Endothelial cell of umbilical vein (primary cell): ENCODE measurements around the gene MAEA. TPM values are rescaled to one million over a fixed set of nuclear protein-coding genes. Genes with fewer than 3 reads are reported as not detected.

Experiments
- BruUV-seq: library from RNA; stranded (reverse); fragments of 400-500 nt; replicated peaks from 2 replicates; lab custom pipeline; 2021; lab: Mats Ljungman, UMichigan
- CTCF ChIA-PET: fragments of 300-600, 350-600 bp; sonication (Branson Sonifier 250); formaldehyde crosslinking; loops from one replicate; lab custom pipeline; 2021; ENCODE audit warnings: antibody characterized with exemption, inconsistent platforms; lab: Charles Lee
- POLR2A ChIA-PET: fragments of 300-600, 350-600 bp; sonication (Branson Sonifier 250); formaldehyde crosslinking; loops from one replicate; lab custom pipeline; 2021; ENCODE audit warnings: antibody characterized with exemption, inconsistent platforms; lab: Charles Lee
- DNase-seq: peaks from one replicate; pipeline ENCODE4 v3.0.0-alpha.2; 2011; ENCODE audit warnings: low read depth, low spot score
- FAIRE-seq: peaks from 2 replicates; lab custom pipeline; 2011; peaks lifted over from hg19 to GRCh38; lab: Jason Lieb, UNC
- H2AFZ ChIP-seq: 2 replicates; pipeline ENCODE4 v1.6.0; 2012; ENCODE audit warnings: low read depth, low read length, control low read depth, inconsistent platforms
- H3K27ac ChIP-seq: 2 replicates; pipeline ENCODE4 v1.5.1; 2011; ENCODE audit warnings: low read depth, mild to moderate bottlenecking, control low read depth, low read length, moderate library complexity; ENCODE audit not compliant: insufficient read depth
- H3K27me3 ChIP-seq, 2 experiments: 2 replicates each; pipeline versions ENCODE4 v1.6.0 to v1.6.1; 2011; ENCODE audit warnings: low read length in 2 of 2, mixed read lengths in 1 of 2; ENCODE audit not compliant: control insufficient read depth in 2 of 2, insufficient read depth in 2 of 2
- H3K36me3 ChIP-seq, 2 experiments: 2 replicates in 1 of 2; 3 replicates in 1 of 2; pipeline ENCODE4 v1.5.1; 2011; ENCODE audit warnings: low read length in 2 of 2, mild to moderate bottlenecking in 1 of 2, moderate library complexity in 1 of 2; ENCODE audit not compliant: control insufficient read depth in 2 of 2, insufficient read depth in 2 of 2; ENCODE audit errors: extremely low read depth in 1 of 2
- H3K4me1 ChIP-seq: 3 replicates; pipeline ENCODE4 v1.5.1; 2011; ENCODE audit warnings: mild to moderate bottlenecking, low read length; ENCODE audit not compliant: control insufficient read depth, insufficient read depth; ENCODE audit errors: extremely low read depth
- H3K4me2 ChIP-seq: 2 replicates; pipeline ENCODE4 v1.6.1; 2011; ENCODE audit warnings: low read length, control low read depth, mixed read lengths; ENCODE audit not compliant: insufficient read depth
- H3K4me3 ChIP-seq, 3 experiments: fragments of 200-600 bp in 1 of 3; sonication (generic), shearing (Covaris generic) in 1 of 3; replicated peaks in 1 of 3; 2 replicates each; pipeline ENCODE4 v1.5.1; 2011 to 2016; ENCODE audit warnings: control low read depth in 3 of 3, low read length in 3 of 3, mild to moderate bottlenecking in 2 of 3, inconsistent platforms in 1 of 3, low read depth in 1 of 3, moderate library complexity in 1 of 3; ENCODE audit not compliant: insufficient read depth in 1 of 3
- H3K79me2 ChIP-seq: 2 replicates; pipeline ENCODE4 v1.6.0; 2012; ENCODE audit warnings: low read length, inconsistent platforms; ENCODE audit not compliant: control insufficient read depth, insufficient read depth
- H3K9ac ChIP-seq: replicated peaks from 2 replicates; pipeline ENCODE3; 2011; ENCODE audit warnings: low read length, control low read depth; ENCODE audit not compliant: insufficient read depth; ENCODE audit errors: extremely low read depth
- H3K9me1 ChIP-seq: replicated peaks from 3 replicates; pipeline ENCODE4 v1.6.0; 2011; ENCODE audit warnings: mild to moderate bottlenecking, low read length; ENCODE audit not compliant: control insufficient read depth, insufficient read depth; ENCODE audit errors: extremely low read depth
- H3K9me3 ChIP-seq: replicated peaks from 2 replicates; pipeline ENCODE4 v1.5.1; 2012; ENCODE audit warnings: low read length, inconsistent platforms; ENCODE audit not compliant: control insufficient read depth, insufficient read depth
- H4K20me1 ChIP-seq: replicated peaks from 2 replicates; pipeline ENCODE3; 2011; ENCODE audit warnings: mild to moderate bottlenecking, low read length; ENCODE audit not compliant: control insufficient read depth, insufficient read depth; ENCODE audit errors: extremely low read depth
- CTCF ChIP-seq, 2 donors: IDR thresholded peaks; 1 replicate in 1 of 2; 2 replicates in 1 of 2; pipeline ENCODE4 v1.5.1; 2011; ENCODE audit warnings: low read length in 2 of 2, mild to moderate bottlenecking in 2 of 2, moderate library complexity in 2 of 2, control low read depth in 1 of 2, inconsistent platforms in 1 of 2, low read depth in 1 of 2; ENCODE audit not compliant: insufficient read depth in 1 of 2; ENCODE audit errors: extremely low read depth in 1 of 2
- EZH2 ChIP-seq: IDR thresholded peaks from 2 replicates; pipeline ENCODE4 v1.6.1; 2012; ENCODE audit warnings: borderline replicate concordance, low read depth, mild to moderate bottlenecking, moderate library complexity, low read length, inconsistent platforms; ENCODE audit not compliant: severe bottlenecking
- FOS ChIP-seq: IDR thresholded peaks from 2 replicates; pipeline ENCODE4 v1.6.1; 2011; ENCODE audit warnings: mild to moderate bottlenecking, low read length, moderate library complexity, borderline replicate concordance; ENCODE audit not compliant: insufficient read depth
- GATA2 ChIP-seq: IDR thresholded peaks from 2 replicates; pipeline ENCODE4 v1.7.0; 2011; ENCODE audit warnings: low read depth, mild to moderate bottlenecking, moderate library complexity, mixed read lengths, low read length; ENCODE audit not compliant: insufficient read length, insufficient read depth
- JUN ChIP-seq: IDR thresholded peaks from 2 replicates; pipeline ENCODE4 v1.6.1; 2011; ENCODE audit warnings: borderline replicate concordance, low read depth; ENCODE audit not compliant: insufficient read length, insufficient read depth
- MYC ChIP-seq: IDR thresholded peaks from one replicate; pipeline ENCODE4 v1.6.1; 2011; ENCODE audit warnings: mild to moderate bottlenecking, low read depth, low read length
- POLR2A ChIP-seq: IDR thresholded peaks from 2 replicates; pipeline ENCODE4 v1.6.1; 2012; ENCODE audit warnings: low read depth, mild to moderate bottlenecking, control low read depth, low read length
- POLR2AphosphoS5 ChIP-seq: IDR thresholded peaks from 2 replicates; pipeline ENCODE4 v1.6.1; 2012; ENCODE audit warnings: low read depth, mild to moderate bottlenecking, control low read depth, low read length, moderate library complexity; ENCODE audit not compliant: insufficient read depth
- dilution Hi-C: fragments of 300-500 bp; cut with MboI; formaldehyde crosslinking; loops from one replicate; pipeline ENCODE4 v1.15.0; 2019; ENCODE audit warnings: low sequenced_read_pairs; ENCODE audit not compliant: extremely low pct_ligation_motif_present
- intact Hi-C: fragments of 100-400 bp; cut with micrococcal nuclease; formaldehyde crosslinking; loops from one replicate; pipeline ENCODE4 v1.10.0; 2022
- polyA plus RNA-seq, 4 experiments: library from polyadenylated mRNA; depleted of rRNA in 3 of 4; stranded (reverse) in 3 of 4; unstranded in 1 of 4; fragments of >200 nt; gene quantifications; 2 replicates each; pipeline versions ENCODE4 v1.2.1 to v1.2.3, GENCODE V29; 2011 to 2012; ENCODE audit warnings: missing spikeins in 1 of 4
- total RNA-seq: library from RNA; stranded (reverse); gene quantifications from 2 replicates; pipeline ENCODE4 v1.2.3, GENCODE V29; 2021
- TF ChIP-seq, protein P1 (sequence below): IDR thresholded peaks from 2 replicates; pipeline ENCODE4 v1.6.1; 2011; ENCODE audit not compliant: insufficient read depth, insufficient read length

Gene MAEA
- total and polyA plus RNA-seq, 2 donors (not counting 3 experiments of a cell fraction or from before 2014, with no cell fraction given), result 66.0 to 108 TPM

- FAIRE-seq (no peak), DNase-seq (no peak)
- Histone ChIP-seq H3K9me1 (no peaks in the 10 kb centered on the region), H3K4me3 (no peak overlapping the region), H3K9me3 (no peaks in the 10 kb centered on the region), H3K4me1 (peaks cover 16% of the 10 kb centered on the region), H3K4me2 (no peak overlapping the region), H2AFZ (no peak overlapping the region), H3K9ac (no peak overlapping the region), H3K36me3 (peaks cover 0 to 13% of the 10 kb centered on the region in 2 experiments), H3K27ac (no peak overlapping the region), H3K79me2 (peaks cover 82% of the 10 kb centered on the region), H3K27me3 (no peaks in the 10 kb centered on the region), H4K20me1 (no peaks in the 10 kb centered on the region)
- POLR2A ChIA-PET, result no interaction called here
- intact Hi-C loops (no loop called here), dilution Hi-C loops (no loop called here)
- BruUV-seq, result no TSS peak
- CTCF ChIA-PET, result no interaction called here
- TF ChIP-seq MYC (no peak), JUN (no peak), POLR2A (no peak), CTCF (IDR thresholded peaks at IDR 0.05; ENCODE audit: extremely low read depth in 1 of 2, insufficient read depth in 1 of 2, low read depth in 1 of 2, low read length in 2 of 2) (no peak), GATA2 (no peak)
Observed at GRCh38 chr4:1293531-1293941, 3.8 kb downstream of the MAEA start.

GRCh38 chr4:1293991-1294390 is 4.3 kb downstream of the MAEA start:
- peaks cover 85% of the 10 kb centered on the region for H3K79me2 ChIP-seq
- no peaks in the 10 kb centered on the region for H3K9me1 ChIP-seq
- no peak overlapping the region for H3K4me2 ChIP-seq
- no peaks in the 10 kb centered on the region for H3K9me3 ChIP-seq
- DNase-seq, result no peak
- peaks cover 11% of the 10 kb centered on the region for H3K4me1 ChIP-seq
- no peak for FAIRE-seq
- intact Hi-C loops, result no loop called here
- H2AFZ ChIP-seq, result no peak overlapping the region
- ChIA-PET CTCF (interaction anchor here (1.5 kb wide), 1 partner anchor 16 kb away, joined by 3 read pairs; no protein-coding TSS in a partner anchor), POLR2A (no interaction called here)
- no peak overlapping the region for H3K4me3 ChIP-seq
- no peak overlapping the region for H3K9ac ChIP-seq
- no peaks in the 10 kb centered on the region for H3K27me3 ChIP-seq
- no TSS peak for BruUV-seq
- no peak for TF ChIP-seq MYC
- no peak for TF ChIP-seq FOS
- TF ChIP-seq POLR2A, result no peak
- TF ChIP-seq GATA2, result no peak
- TF ChIP-seq, protein P1, sequence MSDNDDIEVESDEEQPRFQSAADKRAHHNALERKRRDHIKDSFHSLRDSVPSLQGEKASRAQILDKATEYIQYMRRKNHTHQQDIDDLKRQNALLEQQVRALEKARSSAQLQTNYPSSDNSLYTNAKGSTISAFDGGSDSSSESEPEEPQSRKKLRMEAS, result no peak
- TF ChIP-seq JUN, result no peak
- no peak for TF ChIP-seq EZH2
- TF ChIP-seq POLR2AphosphoS5, result no peak
- TF ChIP-seq CTCF (IDR thresholded peaks at IDR 0.05; ENCODE audit: extremely low read depth in 1 of 2, insufficient read depth in 1 of 2, low read depth in 1 of 2, low read length in 2 of 2), result no peak
- H3K27ac ChIP-seq, result no peak overlapping the region
- dilution Hi-C loops, result no loop called here
- no peaks in the 10 kb centered on the region for H4K20me1 ChIP-seq
- peaks cover 0 to 13% of the 10 kb centered on the region in 2 experiments for H3K36me3 ChIP-seq
